Measurements from ENCODE around the gene GPSM1. TPM values are rescaled to one million over a fixed set of nuclear protein-coding genes. Genes with fewer than 3 reads are reported as not detected.

Gene GPSM1
- total and polyA plus RNA-seq, 9 of the 15 experiments (the other 6 are each of a cell fraction or from before 2014, with no cell fraction given) = 0.04 to 14.2 (median 3.1) TPM

GRCh38 chr9:136304456-136304855, 22.9 kb upstream of the GPSM1 start:
- ChIA-PET CTCF (ENCODE audit: low intra/inter-chr PET ratio) (interaction anchor here (0.6 kb wide), 1 partner anchor 23 kb away, joined by 3 read pairs; no protein-coding TSS in a partner anchor), POLR2A (interaction anchor here (0.7 kb wide), 1 partner anchor 234 kb away, joined by 3 read pairs; no protein-coding TSS in a partner anchor)
- Histone ChIP-seq H4K20me1 (replicated peaks; ENCODE audit: control insufficient read depth, insufficient read depth, low read length) (no peaks in the 10 kb centered on the region; the same call in none of the 2 replicates), H3K4me3 (no peak overlapping the region), H2AFZ (ENCODE audit: low read depth, low read length) (no peak overlapping the region), H3K27me3 (ENCODE audit: control insufficient read depth in 2 of 2, insufficient read depth in 2 of 2, low read length in 2 of 2) (peaks cover 14 to 54% of the 10 kb centered on the region in 2 experiments; a peak in 4 of 5 replicates), H3K4me2 (ENCODE audit: insufficient read depth, low read length) (no peak overlapping the region), H3K9me3 (replicated peaks; ENCODE audit: control insufficient read depth, insufficient read depth, low read depth, low read length) (peaks cover 12% of the 10 kb centered on the region; the same call in 1 of the 2 replicates), H3K79me2 (ENCODE audit: control insufficient read depth, insufficient read depth, low read length) (no peaks in the 10 kb centered on the region), H3K9ac (ENCODE audit: insufficient read depth in 1 of 2, low read depth in 2 of 2, low read length in 2 of 2) (no peak overlapping the region), H3K27ac (ENCODE audit: extremely low read depth, low read depth, low read length) (no peak overlapping the region), H3K36me3 (ENCODE audit: control insufficient read depth, insufficient read depth, low read length) (no peaks in the 10 kb centered on the region; the same call in 2 of the 3 replicates), H3K9me1 (ENCODE audit: control insufficient read depth, insufficient read depth, low read length) (no peaks in the 10 kb centered on the region), H3K4me1 (replicated peaks in 1 of 2; ENCODE audit: control insufficient read depth in 2 of 2, insufficient read depth in 2 of 2, low read length in 2 of 2) (peaks cover 5 to 50% of the 10 kb centered on the region in 2 experiments; a peak in 3 of 5 replicates)
- no peak for TF ChIP-seq SREBF1 (IDR thresholded peaks at IDR 0.05; ENCODE audit: borderline replicate concordance, low read depth, low read length)
- TF ChIP-seq KDM1A (IDR thresholded peaks at IDR 0.05) = no peak
- no peak for TF ChIP-seq ZNF239 (CRISPR knock-in tag; IDR thresholded peaks at IDR 0.05)
- no peak for TF ChIP-seq SREBF2 (CRISPR knock-in tag; IDR thresholded peaks at IDR 0.05)
- TF ChIP-seq GTF2A2 (tag; IDR thresholded peaks at IDR 0.05) = no peak
- no peak for TF ChIP-seq ASH1L (IDR thresholded peaks at IDR 0.05; ENCODE audit: borderline replicate concordance, low read depth, partially characterized antibody)
- no peak for TF ChIP-seq ID3 (CRISPR knock-in tag; IDR thresholded peaks at IDR 0.05)
- TF ChIP-seq ID3 (tag; IDR thresholded peaks at IDR 0.05) = no peak
- no peak for TF ChIP-seq ZNF644 (tag; IDR thresholded peaks at IDR 0.05; ENCODE audit: low read depth)
- no peak for TF ChIP-seq HLTF (IDR thresholded peaks at IDR 0.05)
- no peak for TF ChIP-seq STAT6 (CRISPR knock-in tag; IDR thresholded peaks at IDR 0.05)
- TF ChIP-seq ZBTB2 (IDR thresholded peaks at IDR 0.05) = no peak
- no peak for TF ChIP-seq COPS2 (conservative IDR thresholded peaks at IDR 0.05)
- no peak for TF ChIP-seq KLF1 (tag; IDR thresholded peaks at IDR 0.05)
- no peak for TF ChIP-seq NONO (IDR thresholded peaks at IDR 0.05; ENCODE audit: low read depth in 2 of 2, low read length in 1 of 2)
- no peak for TF ChIP-seq ZNF197 (CRISPR knock-in tag; IDR thresholded peaks at IDR 0.05; ENCODE audit: low read depth)
- TF ChIP-seq ZNF174 (CRISPR knock-in tag; IDR thresholded peaks at IDR 0.05) = no peak
- no peak for TF ChIP-seq CHCHD3 (CRISPR knock-in tag; IDR thresholded peaks at IDR 0.05)
- TF ChIP-seq EHMT2 (IDR thresholded peaks at IDR 0.05) = no peak
- TF ChIP-seq DNMT1 (IDR thresholded peaks at IDR 0.05) = no peak
- DNase-seq (ENCODE audit: extremely low read depth in 1 of 4, low spot score in 3 of 4) = no peak
- no TSS peak for BruUV-seq (replicated peaks)
- no peak for ATAC-seq
- intact Hi-C loops (cut with micrococcal nuclease) = no loop called here
- in situ Hi-C loops (cut with MboI) = no loop called here
- no peak for FAIRE-seq
- 11% methylated on average over 10 of the region's 10 CpGs for WGBS (ENCODE audit: insufficient coverage, low coverage, missing lambda C conversion rate)

Data from K562 (cell line).